GDM1 (cell line): ENCODE measurements around the gene METTL26.
"Not testable (repeated sequence)": the region's sequence is repeated elsewhere in the genome, so short reads cannot be mapped to it uniquely, and the experiment has no call there.

Source experiments
- DNase-seq: peaks from one replicate; lab custom pipeline; 2025; lab: John Stamatoyannopoulos, UW

Gene METTL26

GRCh38 chr16:625117-625976 lies 10.8 kb downstream of the METTL26 start:
- DNase-seq, result no peak

DNA sequence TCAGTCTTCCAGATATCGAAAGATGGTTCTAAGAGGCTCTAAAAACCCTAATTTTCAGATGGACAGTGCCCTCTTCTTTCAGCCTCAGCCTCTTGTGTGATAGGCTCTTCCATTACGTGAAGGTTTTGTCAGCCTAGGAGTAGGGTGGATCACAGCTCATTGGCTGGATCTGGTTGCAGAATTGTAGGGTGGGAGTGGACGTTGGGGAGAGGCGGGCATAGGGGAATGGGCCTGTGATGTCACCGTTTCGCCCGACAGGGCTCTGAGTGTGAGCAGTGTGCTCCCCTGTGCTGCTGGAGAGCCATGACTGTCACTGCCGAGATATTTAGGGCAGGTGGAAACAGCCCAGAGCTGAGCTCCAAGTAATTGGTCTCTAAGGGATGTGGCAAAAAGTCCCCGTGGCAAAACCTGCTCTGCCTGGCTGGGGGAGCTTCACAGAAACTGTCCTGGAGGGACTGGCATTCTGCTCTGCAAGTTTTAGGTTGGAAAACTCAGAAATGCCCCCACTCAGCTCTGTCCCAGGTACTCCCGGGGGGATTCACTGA lies 11.5 kb downstream of the METTL26 start:
- DNase-seq, result no peak

GRCh38 chr16:622920-623280 lies 13.2 kb downstream of the METTL26 start:
- DNase-seq, result no peak

- no peak for DNase-seq
Observed at GRCh38 chr16:621526-622105, 14.5 kb downstream of the METTL26 start.

DNA sequence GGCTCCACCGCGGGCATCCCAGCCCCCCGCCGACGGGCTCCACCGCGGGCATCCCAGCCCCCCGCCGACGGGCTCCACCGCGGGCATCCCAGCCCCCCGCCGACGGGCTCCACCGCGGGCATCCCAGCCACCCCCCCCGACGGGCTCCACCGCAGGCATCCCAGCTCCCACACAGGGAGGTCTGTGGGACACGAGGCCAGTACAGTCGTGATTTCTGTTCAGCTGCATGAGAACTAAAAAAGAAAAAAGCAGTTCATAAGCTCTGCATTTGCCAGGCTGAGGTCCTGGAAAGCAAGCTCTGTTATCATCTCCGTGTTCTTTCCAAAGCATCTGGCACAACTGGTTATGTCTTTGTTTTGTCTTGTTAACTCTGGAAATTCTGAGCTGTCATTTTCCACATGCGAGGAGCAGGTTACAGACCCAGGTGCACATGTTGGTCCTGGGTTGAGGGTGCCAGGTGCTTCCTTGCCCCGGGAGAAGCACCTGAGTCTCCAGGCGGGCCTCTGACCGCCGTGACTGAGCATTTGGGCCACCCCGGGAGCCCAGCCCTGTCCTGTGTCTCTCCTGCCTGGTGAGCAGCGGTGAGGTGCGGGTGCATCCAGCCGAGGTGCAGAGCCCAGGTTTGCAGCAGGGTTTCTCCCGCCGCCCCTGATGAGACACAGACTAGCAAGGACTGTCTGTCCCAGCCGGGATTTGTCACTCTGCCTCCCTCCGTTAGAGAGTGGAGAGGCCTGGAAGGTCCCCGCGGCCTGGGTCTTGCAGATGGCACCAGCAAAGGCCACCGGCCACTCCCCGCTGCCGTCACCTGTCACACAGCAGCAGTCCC lies 15.2 kb downstream of the METTL26 start:
- DNase-seq, result no peak

- no peak for DNase-seq
Observed at GRCh38 chr16:619476-620100, 16.5 kb downstream of the METTL26 start.

- no peak for DNase-seq
Observed at GRCh38 chr16:617855-618254, 18.2 kb downstream of the METTL26 start.

DNA sequence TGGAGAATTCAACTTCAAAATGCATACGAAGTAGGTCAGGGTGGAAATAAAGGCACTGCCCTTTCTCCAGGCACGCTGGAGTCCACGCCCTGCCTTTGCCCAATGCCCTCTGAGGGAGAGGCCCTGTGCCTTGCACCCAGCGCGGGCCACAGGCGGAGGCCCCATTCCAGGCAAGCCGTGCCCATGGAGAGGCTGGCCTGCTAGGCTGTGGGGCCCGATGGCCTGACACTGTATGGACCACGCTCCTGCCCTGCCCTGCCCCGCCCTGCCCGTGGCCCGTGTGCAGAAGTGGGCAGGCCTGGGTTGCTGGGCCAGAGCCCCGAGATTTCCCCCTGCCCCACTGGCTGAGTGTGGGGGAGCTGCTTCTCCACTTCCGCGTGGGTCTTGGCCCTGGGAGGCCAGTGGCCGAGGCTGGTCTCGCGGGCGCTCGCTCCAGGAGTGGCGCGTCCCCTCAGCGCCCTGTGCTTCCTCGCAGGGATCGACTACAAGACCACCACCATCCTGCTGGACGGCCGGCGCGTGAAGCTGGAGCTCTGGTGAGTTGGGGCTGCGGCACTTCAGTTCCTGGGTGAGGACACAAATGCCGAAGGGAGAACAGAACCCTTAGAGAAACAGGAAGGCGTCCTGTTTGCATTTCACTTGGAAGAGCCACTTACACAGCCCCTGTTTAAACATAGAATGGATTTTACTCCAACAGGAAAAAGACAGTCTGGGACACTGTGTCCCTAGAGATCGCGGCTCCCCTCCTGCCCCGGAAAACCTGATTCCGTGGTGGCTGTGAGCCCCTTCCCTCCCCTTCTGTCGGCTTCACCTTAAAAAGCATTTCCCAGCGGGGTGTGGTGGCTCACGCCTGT lies 19.1 kb downstream of the METTL26 start:
- no peak for DNase-seq

DNA sequence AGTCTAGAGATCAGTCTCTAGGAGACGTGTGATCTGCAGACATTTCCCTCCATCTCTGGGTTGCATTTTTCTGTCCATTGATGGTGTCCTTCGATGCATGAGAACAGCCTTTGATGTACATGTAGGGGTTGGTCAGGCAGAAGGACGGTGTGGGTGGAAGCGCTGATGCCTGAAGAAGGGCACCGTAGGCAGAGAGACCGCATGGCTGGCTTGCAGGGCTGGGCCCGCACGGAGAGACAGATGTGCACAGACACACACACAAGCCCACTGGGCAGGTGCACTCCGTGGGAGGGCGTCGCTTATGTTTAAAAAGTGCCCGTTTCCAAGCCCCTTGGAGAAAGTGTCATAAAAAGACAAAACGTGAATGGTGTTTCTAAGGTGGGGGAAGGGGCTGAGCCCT lies 21.0 kb downstream of the METTL26 start:
- no peak for DNase-seq

GRCh38 chr16:610513-611381 lies 25.4 kb downstream of the METTL26 start:
- peak; percentile 31 for DNase-seq

DNA sequence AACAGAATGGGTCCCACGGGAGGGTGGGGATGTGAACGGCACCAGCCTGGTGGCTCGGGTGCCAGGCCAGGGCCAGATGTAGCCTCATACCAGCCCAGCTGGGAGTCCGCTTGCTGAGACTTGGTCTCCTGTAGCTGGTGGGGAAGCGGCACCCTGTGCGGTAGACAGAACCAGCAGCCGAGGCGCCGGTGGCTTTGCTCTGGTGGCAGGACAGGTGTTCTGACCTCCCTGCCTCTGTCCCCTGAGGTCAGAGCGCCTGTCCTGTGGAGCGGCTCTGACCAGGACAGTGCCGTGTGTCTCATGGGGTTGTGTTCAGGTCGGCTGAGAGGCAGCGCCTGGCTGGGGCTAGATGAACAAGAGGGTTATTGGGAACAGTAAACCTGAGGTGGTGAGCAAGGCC lies 26.1 kb downstream of the METTL26 start:
- no peak for DNase-seq

DNA sequence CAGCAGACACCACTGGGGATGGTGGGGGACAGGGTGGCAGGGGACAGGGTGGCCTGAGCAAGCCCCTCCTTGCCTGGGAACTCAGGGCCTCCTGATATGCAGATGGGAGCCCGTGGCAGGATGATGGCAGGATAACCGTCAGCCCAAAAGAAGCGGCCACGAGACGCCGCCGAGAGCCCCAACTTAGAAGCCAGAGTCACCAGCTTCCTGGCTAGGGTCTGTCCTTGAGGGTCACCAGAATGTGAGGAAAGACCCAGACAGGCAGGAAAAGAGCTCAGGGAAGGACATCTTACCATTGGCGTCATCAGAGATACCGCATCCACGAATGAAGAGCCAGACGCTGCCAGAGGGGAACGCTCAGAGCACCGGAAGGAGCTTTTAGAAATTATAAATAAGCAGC lies 26.8 kb downstream of the METTL26 start:
- no peak for DNase-seq

GRCh38 chr16:608019-608418 lies 28.1 kb downstream of the METTL26 start:
- no peak for DNase-seq

DNA sequence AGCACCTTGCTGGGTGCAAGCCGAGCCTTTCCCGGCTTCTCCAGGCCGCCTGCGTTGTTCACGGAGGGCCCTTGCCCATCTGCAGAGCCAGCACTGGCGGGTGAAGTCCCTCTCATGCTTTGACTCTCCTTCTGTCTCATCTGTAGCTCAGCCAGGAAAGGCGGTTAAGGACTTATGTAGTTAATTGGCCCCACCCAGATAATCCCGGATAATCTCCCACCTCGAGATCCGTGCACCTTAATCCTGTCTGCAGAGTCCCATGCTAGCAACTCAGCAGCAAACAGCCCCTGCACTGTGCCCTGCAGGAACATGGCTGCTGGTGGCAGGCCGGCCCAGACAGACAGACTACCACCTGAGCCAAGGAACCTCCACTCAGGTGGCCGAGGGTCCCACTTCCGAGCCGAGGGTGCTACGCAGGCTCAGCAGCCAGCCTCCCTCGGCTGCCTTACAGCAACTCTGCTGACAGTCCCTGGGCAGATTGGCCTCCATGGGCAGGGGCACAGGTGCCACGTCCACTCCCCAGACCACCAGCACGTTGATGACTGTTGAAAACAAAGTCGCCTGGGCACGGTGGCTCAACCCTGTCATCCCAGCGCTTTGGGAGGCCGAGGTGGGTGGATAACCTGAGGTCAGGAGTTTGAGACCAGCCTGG lies 29.3 kb downstream of the METTL26 start:
- no peak for DNase-seq

DNA sequence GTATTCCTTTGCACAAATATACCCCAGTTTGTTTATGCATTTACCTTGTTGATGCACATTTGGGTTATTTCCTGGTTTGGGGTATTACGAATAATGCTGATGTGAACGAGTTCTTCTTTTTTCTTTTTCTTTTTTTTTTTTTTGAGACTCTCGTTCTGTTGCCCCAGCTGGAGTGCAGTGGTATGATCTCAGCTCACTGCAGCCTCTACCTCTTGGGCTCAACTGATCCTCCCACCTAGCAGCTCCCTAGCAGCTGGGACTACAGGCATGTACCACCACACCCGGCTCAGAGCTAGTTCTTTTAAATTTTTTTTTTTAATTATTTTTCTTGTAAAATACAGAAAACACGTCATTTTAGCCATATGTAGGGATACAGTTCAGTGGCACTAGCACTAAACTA lies 32.2 kb downstream of the METTL26 start:
- no peak for DNase-seq

- no peak for DNase-seq
Observed at GRCh38 chr16:600781-601180, 35.3 kb downstream of the METTL26 start.

DNA sequence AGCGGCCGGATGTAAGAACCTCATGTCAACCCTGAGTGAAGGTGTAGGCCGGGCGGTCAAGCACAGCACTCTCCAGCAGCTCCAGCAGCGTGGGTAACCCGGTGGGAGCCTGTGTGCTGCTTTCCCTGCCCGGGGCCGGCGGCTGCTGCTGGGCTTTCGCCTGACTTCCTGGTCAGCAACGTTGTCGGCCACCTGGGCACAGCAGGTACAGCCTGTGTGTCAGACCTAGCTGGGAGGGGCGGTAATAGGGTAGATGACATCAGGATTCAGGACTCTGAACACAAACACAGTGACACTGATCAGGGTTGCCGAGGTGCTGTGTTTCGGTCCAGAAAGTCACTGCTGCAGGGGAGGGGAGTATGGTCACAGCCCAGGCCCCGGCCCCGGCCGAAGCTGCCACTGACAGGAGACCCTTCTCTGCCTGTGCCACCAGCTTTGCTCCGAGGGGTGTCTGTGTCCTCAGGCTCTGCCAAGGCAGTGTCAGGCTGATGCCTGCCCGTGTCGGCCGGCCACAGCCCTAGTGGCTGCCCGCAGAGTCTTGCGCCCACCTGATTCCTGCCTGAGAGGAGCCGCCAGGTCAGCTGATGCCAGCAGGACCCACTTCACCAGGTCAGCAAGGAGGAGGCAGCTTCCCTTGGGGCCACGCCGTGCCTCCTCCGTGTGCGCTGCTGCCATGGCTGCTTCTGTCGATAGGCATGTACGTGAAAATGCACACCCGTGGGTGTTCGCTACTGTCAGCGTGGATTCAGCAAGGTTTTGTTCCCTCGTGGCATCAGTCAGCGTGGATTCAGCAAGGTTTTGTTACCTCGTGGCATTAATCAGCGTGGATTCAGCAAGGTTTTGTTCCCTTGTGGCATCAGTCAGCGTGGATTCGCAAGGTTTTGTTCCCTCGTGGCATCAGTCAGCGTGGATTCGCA lies 37.0 kb downstream of the METTL26 start:
- DNase-seq, result no peak

- not testable (repeated sequence) for DNase-seq
Observed at GRCh38 chr16:597655-598054, 38.5 kb downstream of the METTL26 start.

DNA sequence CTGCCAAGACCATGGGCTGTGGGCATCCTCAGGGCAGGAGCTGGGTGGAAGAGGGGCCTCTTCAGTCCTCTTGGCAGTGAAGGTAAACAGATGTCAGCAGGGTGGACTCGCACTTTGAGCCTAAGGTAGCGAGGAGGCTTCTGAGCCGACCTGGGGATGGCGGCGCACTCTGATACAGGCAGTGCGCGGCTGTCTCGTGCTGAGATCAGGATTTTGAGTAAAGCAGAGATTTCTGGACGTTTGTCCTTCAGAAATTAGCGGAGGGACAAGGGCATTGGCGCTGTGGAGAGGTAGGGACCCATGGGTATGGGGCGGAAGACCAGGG lies 39.4 kb downstream of the METTL26 start:
- DNase-seq, result no peak
